Gastroesophageal sphincter (tissue), 4 donors: ENCODE results near the gene LRRC41. TPM values are rescaled to one million over a fixed set of nuclear protein-coding genes. Genes with fewer than 3 reads are reported as not detected.
"Not testable (repeated sequence)": the region's sequence is repeated elsewhere in the genome, so short reads cannot be mapped to it uniquely, and the experiment has no call there.

Source experiments
- ATAC-seq: fragments of 150-250 bp; one replicate; pipeline ENCODE4 v1.9.1; 2016; ENCODE audit warnings: mild to moderate bottlenecking, moderate library complexity
- H3K27ac ChIP-seq, 4 donors: fragments of 200-600 bp; sonication (generic) in 3 of 4; 1 replicate in 3 of 4; 2 replicates in 1 of 4; pipeline ENCODE4 v1.5.1; 2016 to 2019
- H3K27me3 ChIP-seq: fragments of 200-600 bp; sonication (generic); one replicate; pipeline ENCODE4 v1.5.1; 2019
- H3K36me3 ChIP-seq, 2 donors: fragments of 200-600 bp; sonication (generic); one replicate each; pipeline ENCODE4 v1.5.1; 2019; ENCODE audit warnings: control low read depth in 1 of 2
- H3K4me1 ChIP-seq, 3 donors: fragments of 200-600 bp; sonication (generic); 1 replicate in 2 of 3; 2 replicates in 1 of 3; pipeline ENCODE4 v1.5.1; 2016 to 2019; ENCODE audit warnings: control low read depth in 2 of 3
- H3K4me3 ChIP-seq, 2 donors: fragments of 200-600 bp; sonication (generic); one replicate each; pipeline ENCODE4 v1.5.1; 2019; ENCODE audit warnings: mild to moderate bottlenecking in 1 of 2, moderate library complexity in 1 of 2
- H3K9me3 ChIP-seq, 3 donors: fragments of 200-600 bp; sonication (generic); one replicate each; pipeline ENCODE4 v1.5.1; 2017 to 2019; ENCODE audit warnings: control low read depth in 2 of 3
- CTCF ChIP-seq, 4 experiments: fragments of 200-600 bp in 2 of 4; fragments of 450-650 bp in 2 of 4; sonication (generic) in 1 of 4; IDR thresholded peaks; one replicate each; pipeline ENCODE4 v1.5.1; 2017 to 2019; ENCODE audit warnings: antibody characterized with exemption in 4 of 4, mild to moderate bottlenecking in 2 of 4, moderate library complexity in 2 of 4
- EP300 ChIP-seq: sonication (generic); formaldehyde crosslinking; IDR thresholded peaks from one replicate; pipeline ENCODE4 v1.6.1; 2017; ENCODE audit warnings: antibody characterized with exemption, mild to moderate bottlenecking
- POLR2A ChIP-seq, 2 donors: fragments of 450-650 bp; IDR thresholded peaks; one replicate each; pipeline ENCODE4 v1.6.1; 2017; ENCODE audit warnings: antibody characterized with exemption in 2 of 2, mild to moderate bottlenecking in 2 of 2, moderate library complexity in 1 of 2
- POLR2AphosphoS5 ChIP-seq: sonication (generic); formaldehyde crosslinking; IDR thresholded peaks from one replicate; pipeline ENCODE4 v1.6.1; 2017; ENCODE audit warnings: antibody characterized with exemption
- WGBS, 2 donors: methylation state at CpG; one replicate each; pipeline ENCODE4 v1.1.5; 2018; ENCODE audit warnings: low coverage in 1 of 2; 5-methylcytosine and 5-hydroxymethylcytosine counted together
- total RNA-seq, 4 donors: library from RNA; depleted of rRNA; stranded (reverse); fragments of >200 nt; gene quantifications; one replicate each; pipeline ENCODE4 v1.1.0, GENCODE V29; 2016

LRRC41 gene
- total RNA-seq, 4 donors from 2014 or later = 55.6 to 77.9 (median 66.7) TPM

GRCh38 chr1:46236882-46237281 lies 66.5 kb downstream of the LRRC41 start:
- ATAC-seq = no peak
- TF ChIP-seq EP300 (no peak), POLR2AphosphoS5 (no peak), CTCF (IDR thresholded peaks at IDR 0.05) (no peak), POLR2A (IDR thresholded peaks at IDR 0.05) (no peak)
- Histone ChIP-seq H3K27me3 (no peaks in the 10 kb centered on the region), H3K9me3 (peaks cover 0 to 9% (median 0%) of the 10 kb centered on the region in 3 donors), H3K4me1 (no peaks in the 10 kb centered on the region), H3K4me3 (no peak overlapping the region), H3K36me3 (no peaks in the 10 kb centered on the region), H3K27ac (no peak overlapping the region)
- 81 to 93% methylated on average over 4 of the region's 4 CpGs for WGBS, 2 donors

DNA sequence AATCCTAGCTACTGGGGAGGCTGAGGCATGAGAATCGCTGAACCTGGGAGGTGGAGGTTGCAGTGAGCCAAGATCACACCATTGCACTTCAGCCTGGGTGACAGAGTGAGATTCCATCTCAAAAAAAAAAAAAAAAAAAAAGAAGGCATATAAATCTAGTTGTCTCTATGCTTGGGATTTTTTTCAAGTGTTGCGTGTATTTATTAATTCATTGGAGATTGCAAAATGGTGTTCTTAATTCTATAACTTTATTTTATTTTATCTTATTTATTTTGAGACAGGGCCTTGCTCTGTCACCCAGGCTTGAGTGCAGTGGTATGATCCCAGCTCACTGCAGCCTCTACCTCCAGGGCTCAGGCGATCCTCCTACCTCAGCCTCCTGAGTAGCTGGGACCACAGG lies 72.2 kb downstream of the LRRC41 start:
- H3K27me3 ChIP-seq, H3K4me3 ChIP-seq, H3K36me3 ChIP-seq, H3K27ac ChIP-seq, H3K9me3 ChIP-seq, H3K4me1 ChIP-seq, ATAC-seq: not testable (repeated sequence)
- WGBS, 2 donors = 96 to 100% methylated on average over 3 of the region's 3 CpGs

Other genes with a start within 250 kb of the LRRC41 start
- gene PIK3R3, start 171.0 kb downstream of the LRRC41 start, total RNA-seq = 10 to 100 TPM; 21.7 to 34.7 (median 28.2) TPM
- gene TSPAN1, start 128.5 kb downstream of the LRRC41 start, total RNA-seq = 10 to 100 TPM in 1 of 4 donors, 1 to 10 TPM in 3; 1.0 to 11.0 (median 1.7) TPM
- not detected for gene P3R3URF, start 127.1 kb downstream of the LRRC41 start, total RNA-seq
- gene POMGNT1, start 105.2 kb downstream of the LRRC41 start, total RNA-seq = 10 to 100 TPM; 31.0 to 50.4 (median 38.2) TPM
- gene LURAP1, start 100.3 kb downstream of the LRRC41 start, total RNA-seq = 10 to 100 TPM in 2 of 4 donors, 1 to 10 TPM in 2; 6.7 to 16.2 (median 9.9) TPM
- 1 to 10 TPM in 1 of 4 donors, not detected in 3; 9.2 TPM for gene RAD54L, start 55.9 kb downstream of the LRRC41 start, total RNA-seq
- gene UQCRH, start 82 bp upstream of the LRRC41 start, total RNA-seq = 100 to 1,000 TPM; 202 to 421 (median 359) TPM
- 10 to 100 TPM; 11.4 to 24.5 (median 18.4) TPM for gene NSUN4, start 37.2 kb upstream of the LRRC41 start, total RNA-seq
- gene FAAH, start 90.7 kb upstream of the LRRC41 start, total RNA-seq = 1 to 10 TPM; 6.8 to 8.1 (median 7.4) TPM
- not detected for gene DMBX1, start 186.2 kb upstream of the LRRC41 start, total RNA-seq
- gene KNCN, start 248.0 kb upstream of the LRRC41 start, total RNA-seq = not detected